T-helper 2 cell treated with Interferon-gamma antibody and Interleukin-4, amounts not matched to agents 5 μg/mL and 100 μg/mL, for 36 hours (primary cell): ENCODE measurements around the gene HOXA6.
A peak's percentile ranks its signal among the peaks of the same experiment; 100 is the strongest.

Experiments used
- DNase-seq: peaks from one replicate; pipeline ENCODE4 v3.0.0; 2021; ENCODE audit warnings: low spot score
- H3K27ac Mint-ChIP-seq: one replicate; pipeline ENCODE4 v1.8.0; 2021; ENCODE audit warnings: mild to moderate bottlenecking, mixed read lengths
- H3K27me3 Mint-ChIP-seq: one replicate; pipeline ENCODE4 v1.8.0; 2021; ENCODE audit warnings: low read depth, mixed read lengths
- H3K36me3 Mint-ChIP-seq: one replicate; pipeline ENCODE4 v1.8.0; 2021; ENCODE audit warnings: low read depth, mixed read lengths
- H3K4me1 Mint-ChIP-seq: one replicate; pipeline ENCODE4 v1.8.0; 2021; ENCODE audit warnings: low read depth, mixed read lengths
- H3K4me3 Mint-ChIP-seq: one replicate; pipeline ENCODE4 v1.8.0; 2022; ENCODE audit warnings: mild to moderate bottlenecking, moderate library complexity, mixed read lengths
- H3K9me3 Mint-ChIP-seq: one replicate; pipeline ENCODE4 v1.8.0; 2021; ENCODE audit warnings: mixed read lengths

The HOXA6 gene

DNA sequence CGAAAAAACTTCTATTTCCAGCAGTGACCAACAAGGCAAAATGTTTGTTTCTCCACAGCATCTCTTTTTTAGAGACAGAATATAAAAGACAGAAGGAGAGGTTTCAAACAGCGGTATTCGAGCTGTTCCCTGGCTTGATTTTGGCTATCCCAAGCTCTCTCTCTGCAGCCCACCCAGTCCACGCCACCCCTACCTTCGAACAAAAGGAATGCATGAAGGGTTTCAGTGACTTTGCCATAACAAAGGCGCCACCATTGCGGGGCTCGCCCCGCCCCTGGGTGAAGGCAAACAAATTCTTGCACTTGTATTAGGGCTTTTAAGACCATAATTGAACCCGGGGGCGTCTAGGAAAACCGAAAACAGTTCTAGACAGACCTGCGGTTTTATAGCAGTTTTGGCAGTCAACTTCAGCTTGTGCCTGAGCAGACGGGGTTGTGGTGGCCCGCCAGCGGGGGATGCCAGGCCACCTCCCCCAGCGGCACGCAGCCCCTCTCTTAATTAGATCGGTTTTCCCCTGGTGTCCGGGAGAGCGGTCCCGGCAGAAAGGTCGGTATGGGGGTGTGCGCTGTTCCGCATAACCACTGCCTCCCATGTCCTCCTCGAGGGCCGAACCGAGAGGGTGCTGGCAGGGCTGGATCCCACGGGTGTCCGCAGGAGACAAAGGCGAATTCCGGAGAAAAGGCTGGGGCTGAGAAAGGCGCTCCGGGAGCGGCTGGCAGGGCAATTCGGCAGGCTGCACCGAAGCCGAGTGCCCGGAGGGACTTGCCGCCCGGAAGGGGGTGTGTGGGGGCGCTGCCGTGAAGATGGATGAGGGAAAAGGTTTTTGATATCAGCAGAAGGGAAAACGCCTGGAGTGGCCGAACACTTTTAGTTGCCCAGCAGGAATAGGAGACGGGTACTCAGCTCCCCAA is 40.2 kb upstream of the HOXA6 start:
- Mint-ChIP-seq H3K36me3 (peaks cover 8% of the 10 kb centered on the region), H3K27me3 (peaks cover 94% of the 10 kb centered on the region), H3K27ac (no peak overlapping the region), H3K4me1 (peaks cover 24% of the 10 kb centered on the region), H3K4me3 (peak overlapping the region; percentile 66), H3K9me3 (peaks cover 3% of the 10 kb centered on the region)
- DNase-seq: no peak

DNA sequence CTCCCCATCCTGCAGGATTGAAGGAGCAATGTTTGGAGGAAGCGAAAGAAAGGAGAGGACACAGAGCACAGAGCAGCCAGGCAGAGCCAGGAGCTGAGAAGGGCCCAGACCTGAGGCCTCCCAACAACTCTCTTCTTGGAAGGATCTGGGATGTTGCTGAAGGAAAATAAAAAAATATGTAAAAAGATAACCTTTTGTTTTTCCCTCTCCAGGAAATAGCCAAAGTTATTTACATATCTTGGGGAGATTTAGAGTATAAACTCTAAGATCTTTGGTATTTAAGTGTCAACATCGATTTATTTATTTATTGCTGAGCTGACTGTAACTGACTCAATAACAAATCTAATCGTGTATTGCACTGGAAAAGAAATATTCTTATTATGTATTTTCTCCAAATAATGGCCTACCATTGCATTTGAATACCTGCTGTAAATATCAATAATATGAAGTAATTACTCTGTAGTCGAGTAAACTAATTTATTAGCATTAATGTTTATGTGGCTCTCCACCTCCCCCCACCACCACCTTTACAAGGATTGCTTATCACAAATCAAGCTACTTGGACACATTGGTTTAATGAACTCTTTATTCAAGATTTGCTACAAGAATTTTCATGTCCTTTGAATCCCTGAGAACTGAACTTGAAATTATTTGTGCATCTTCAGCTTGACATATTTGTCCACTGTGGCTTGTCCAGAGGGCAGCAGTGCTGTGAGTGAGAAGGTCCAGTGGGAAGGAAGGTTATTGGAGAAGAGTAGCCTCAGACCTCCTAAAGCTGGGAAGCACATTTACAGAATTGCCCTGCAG is 39.3 kb upstream of the HOXA6 start:
- DNase-seq: no peak
- peaks cover 24% of the 10 kb centered on the region for H3K4me1 Mint-ChIP-seq
- H3K27me3 Mint-ChIP-seq: peaks cover 96% of the 10 kb centered on the region
- peak overlapping the region; percentile 3 for H3K4me3 Mint-ChIP-seq
- peaks cover 9% of the 10 kb centered on the region for H3K36me3 Mint-ChIP-seq
- no peak overlapping the region for H3K27ac Mint-ChIP-seq
- peaks cover 3% of the 10 kb centered on the region for H3K9me3 Mint-ChIP-seq

DNA sequence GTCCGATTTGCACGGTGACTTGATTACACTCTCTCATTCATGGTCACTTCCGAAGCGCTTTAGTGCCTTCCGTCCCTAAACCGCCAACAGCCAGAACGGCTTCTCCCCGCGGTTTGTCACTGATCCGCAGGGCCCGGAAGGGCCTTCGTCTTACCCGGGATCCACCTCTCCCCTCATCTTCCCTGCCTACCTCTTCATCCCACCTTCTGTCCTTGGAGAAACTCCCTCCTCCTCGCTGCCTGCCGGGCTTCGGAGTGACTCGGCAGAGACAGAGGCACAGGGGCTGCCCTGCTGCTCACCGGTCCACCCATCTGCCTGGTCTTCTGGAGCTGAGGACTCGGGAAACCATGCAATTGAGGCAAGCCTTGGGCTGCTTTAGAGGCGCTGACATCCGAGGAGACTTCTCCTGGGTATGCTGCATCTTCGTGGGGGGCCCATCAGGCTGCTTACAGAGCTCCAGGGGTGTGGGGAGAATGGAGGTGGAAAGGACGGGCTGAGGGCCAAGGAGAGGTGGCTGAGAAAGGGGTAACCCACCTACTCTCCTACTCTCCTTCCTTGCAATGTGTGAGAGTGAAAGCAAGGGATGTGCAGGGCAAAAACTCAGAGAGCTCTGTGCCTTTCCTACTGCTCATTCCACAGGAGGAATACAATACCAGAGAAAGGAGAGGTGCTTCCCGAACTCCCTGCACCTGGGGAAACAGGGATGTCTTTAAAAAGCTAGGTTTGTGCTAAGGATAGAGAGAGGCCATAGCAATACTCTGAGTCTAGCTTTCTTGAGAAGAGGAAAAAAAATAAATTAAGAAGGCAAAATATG is 38.5 kb upstream of the HOXA6 start:
- peaks cover 3% of the 10 kb centered on the region for H3K9me3 Mint-ChIP-seq
- H3K27me3 Mint-ChIP-seq: peaks cover 95% of the 10 kb centered on the region
- DNase-seq: no peak
- H3K4me3 Mint-ChIP-seq: peak overlapping the region; percentile 69
- H3K27ac Mint-ChIP-seq: peak overlapping the region; percentile 75
- H3K4me1 Mint-ChIP-seq: peaks cover 24% of the 10 kb centered on the region
- H3K36me3 Mint-ChIP-seq: peaks cover 9% of the 10 kb centered on the region

DNA sequence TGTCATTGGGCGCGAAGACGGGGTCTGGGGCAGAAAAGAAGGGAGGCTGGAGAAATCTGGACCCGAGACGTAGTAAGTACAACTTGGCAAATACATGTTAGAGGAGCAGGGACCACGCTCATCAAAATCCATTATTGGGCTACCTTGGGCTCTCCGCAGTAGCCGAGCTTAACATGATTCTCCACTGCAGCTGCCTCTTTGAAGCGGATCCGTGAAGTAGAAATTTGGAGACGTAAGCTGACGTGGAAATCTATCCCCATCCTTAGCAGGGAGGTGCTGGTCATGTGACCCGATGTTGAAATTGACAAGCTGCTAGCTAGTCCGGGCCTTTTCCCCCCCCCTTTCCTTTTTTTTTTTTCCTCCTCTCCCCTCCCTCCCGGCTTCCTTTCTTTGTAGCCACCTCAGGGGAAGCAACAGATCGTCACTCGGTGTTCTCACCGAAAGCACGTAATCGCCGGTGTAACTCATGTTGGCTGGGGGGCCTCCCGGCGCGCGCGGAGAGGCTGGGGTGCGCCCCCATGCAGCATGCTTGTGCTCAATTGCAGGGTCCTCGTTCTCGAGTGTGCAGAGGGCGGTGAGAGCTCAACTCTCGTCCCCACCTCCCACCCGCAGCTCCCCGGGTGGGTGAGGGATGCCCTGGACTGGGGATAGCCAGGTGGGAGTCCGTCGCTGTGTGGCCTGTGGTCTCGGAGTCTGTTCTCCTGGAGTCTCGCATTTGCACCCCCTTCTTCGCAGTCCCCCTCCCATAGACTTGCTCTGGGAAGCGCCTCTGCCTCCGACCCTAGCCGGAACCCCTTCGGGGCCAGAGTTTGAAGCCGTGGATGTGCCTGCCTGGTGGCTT is 37.7 kb upstream of the HOXA6 start, which contains the start of gene HOXA11:
Gene HOXA11, minus strand, starts transcription at position 220 of the 841 bp plus-strand sequence. Its CDS starts 88 bp downstream, at position 132.
- Mint-ChIP-seq H3K9me3 (peaks cover 3% of the 10 kb centered on the region), H3K27me3 (peaks cover 89% of the 10 kb centered on the region), H3K4me1 (peaks cover 24% of the 10 kb centered on the region), H3K36me3 (peaks cover 9% of the 10 kb centered on the region), H3K27ac (peak within 1 kb of the TSS; percentile 75), H3K4me3 (peak within 1 kb of the TSS; percentile 69)
- DNase-seq: no peak

DNA sequence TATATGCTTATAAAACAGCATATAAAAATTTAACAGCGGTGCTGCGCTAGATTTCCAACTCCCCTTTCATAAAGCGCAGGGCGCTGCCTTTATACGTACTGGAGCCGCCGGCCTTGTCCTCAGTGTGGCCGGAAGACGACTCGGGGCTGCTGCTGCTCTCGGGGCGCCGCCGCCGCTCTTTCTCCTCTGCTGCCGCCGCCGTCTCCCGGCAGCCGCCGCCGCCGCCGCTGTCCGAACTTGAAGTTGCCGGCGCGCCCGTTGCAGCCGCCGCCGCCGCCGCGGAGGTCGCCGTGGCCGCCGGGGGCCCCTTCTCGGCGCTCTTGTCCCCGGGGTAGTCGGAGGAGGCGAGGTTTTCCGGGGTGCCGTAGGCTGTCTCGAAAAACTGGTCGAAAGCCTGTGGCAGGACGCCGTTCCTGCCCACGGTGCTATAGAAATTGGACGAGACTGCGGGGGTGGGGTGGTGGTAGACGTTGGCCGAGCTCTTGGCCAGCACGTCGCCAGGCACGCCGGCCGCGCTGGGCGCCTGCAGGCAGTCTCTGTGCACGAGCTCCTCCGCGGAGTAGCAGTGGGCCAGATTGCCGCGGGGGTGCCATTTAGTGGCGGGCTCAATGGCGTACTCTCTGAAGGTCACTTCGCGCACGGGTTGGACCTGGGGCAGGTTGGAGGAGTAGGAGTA is 36.9 kb upstream of the HOXA6 start:
- H3K4me3 Mint-ChIP-seq: peak overlapping the region; percentile 55
- peak overlapping the region; percentile 74 for H3K27ac Mint-ChIP-seq
- peaks cover 28% of the 10 kb centered on the region for H3K4me1 Mint-ChIP-seq
- H3K36me3 Mint-ChIP-seq: peaks cover 9% of the 10 kb centered on the region
- H3K9me3 Mint-ChIP-seq: peaks cover 3% of the 10 kb centered on the region
- DNase-seq: no peak
- peaks cover 88% of the 10 kb centered on the region for H3K27me3 Mint-ChIP-seq

DNA sequence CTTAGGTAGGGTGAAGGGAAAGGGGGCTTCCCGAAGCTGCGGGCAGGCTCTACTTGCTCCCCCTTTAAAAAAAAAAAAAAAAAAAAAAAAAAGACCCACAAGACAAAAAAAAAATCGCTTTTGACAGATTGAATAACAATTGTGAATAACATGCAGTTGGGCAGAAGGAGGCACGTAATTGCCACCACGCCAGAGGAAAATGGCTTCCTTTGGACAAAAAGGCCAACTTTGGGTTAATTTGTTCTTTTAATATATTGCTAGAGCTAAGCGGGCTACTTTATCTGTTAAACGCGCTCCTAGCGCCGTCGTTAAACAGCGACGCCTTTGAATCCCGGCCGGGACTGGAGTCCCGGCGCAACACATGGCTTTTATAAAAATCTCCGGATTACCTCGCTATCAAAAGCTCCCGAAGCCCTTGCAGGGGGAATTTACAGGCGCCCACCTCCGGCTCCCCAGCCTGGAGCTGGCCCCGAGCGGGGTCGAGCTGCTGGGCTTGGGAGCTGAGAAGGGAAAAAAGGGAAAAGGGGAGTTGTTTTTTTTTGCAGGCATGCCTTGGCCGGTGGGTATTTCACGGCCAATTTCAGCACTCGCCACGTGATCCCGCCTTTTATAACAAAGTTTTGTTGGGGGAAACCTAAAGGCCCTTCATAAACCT is 36.2 kb upstream of the HOXA6 start:
- Mint-ChIP-seq H3K4me3 (peak overlapping the region; percentile 5), H3K27ac (peak overlapping the region; percentile 63)
- DNase-seq: no peak

DNA sequence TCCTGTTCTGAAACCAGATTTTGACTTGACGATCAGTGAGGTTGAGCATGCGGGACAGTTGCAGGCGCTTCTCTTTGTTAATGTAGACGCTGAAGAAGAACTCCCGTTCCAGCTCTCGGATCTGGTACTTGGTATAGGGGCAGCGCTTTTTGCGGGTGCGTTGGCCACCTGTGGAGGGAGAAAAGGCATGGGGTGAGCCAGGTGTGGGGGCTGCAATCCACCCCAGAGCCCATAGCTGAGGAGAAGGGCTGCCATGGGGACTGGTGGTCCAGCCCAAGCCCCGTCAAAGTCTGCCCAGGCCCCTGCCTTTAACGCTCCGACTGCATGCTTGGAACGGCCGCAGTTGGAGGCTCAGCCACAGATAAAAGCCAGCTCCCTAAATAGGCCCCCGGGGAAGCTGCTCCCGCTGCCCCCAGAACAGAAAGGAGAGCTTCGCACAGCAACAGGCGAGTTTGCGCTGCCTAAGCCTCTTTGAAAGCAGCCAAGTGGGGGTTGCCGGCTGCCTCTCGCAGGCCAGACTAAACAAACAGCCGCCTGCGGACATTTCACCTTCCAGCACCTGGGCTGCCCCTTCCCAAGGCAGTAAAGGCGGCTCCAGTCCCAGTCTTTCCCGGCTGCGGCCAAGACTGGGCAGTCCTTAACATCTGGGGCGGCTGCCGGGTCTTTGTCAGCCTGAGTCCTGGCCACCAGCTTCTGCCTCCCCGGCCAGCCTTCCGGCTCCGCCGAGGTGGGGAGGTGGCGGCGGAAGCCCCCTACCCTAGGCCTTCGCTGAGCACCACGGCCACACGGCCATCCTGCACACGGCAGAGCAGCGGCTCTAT is 35.5 kb upstream of the HOXA6 start:
- no peak overlapping the region for H3K27ac Mint-ChIP-seq
- DNase-seq: no peak
- H3K9me3 Mint-ChIP-seq: peaks cover 3% of the 10 kb centered on the region
- no peak overlapping the region for H3K4me3 Mint-ChIP-seq
- peaks cover 3% of the 10 kb centered on the region for H3K36me3 Mint-ChIP-seq
- peaks cover 86% of the 10 kb centered on the region for H3K27me3 Mint-ChIP-seq
- peaks cover 23% of the 10 kb centered on the region for H3K4me1 Mint-ChIP-seq

More for the DNA sequence above, 36.2 kb upstream of the HOXA6 start:
- Mint-ChIP-seq H3K4me1 (peaks cover 30% of the 10 kb centered on the region), H3K27me3 (peaks cover 87% of the 10 kb centered on the region), H3K36me3 (peaks cover 9% of the 10 kb centered on the region), H3K9me3 (peaks cover 3% of the 10 kb centered on the region)

DNA sequence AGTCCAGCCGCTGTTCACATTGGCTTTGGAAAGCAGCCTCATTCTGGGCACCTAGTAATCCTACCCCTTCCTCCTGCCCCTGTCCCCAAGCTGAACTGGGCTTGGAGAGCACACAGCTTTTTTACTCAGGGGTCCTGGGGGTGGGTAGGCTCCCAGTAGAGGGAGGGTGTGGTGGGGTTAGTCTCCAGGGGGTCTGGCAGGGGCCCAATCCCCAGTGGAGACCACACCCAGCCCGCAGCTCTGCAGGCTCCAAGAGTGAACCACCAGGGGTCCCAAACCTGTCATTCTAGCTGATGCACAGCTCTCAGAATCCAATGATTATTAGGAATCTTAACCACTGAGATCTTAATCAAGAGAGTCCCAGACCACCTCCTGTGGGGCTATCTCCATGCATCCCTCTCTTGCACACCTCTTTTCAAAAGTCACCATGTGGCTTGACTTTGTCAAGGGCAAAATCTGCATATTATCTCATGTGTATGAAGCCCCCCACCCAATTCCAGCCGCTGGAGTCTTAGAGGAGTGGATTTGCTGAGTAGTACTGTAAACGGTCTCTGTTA is 34.8 kb upstream of the HOXA6 start:
- Mint-ChIP-seq H3K27ac (no peak overlapping the region), H3K9me3 (peaks cover 3% of the 10 kb centered on the region), H3K36me3 (peaks cover 2% of the 10 kb centered on the region), H3K4me3 (no peak overlapping the region), H3K27me3 (peaks cover 86% of the 10 kb centered on the region), H3K4me1 (peaks cover 20% of the 10 kb centered on the region)
- no peak for DNase-seq

DNA sequence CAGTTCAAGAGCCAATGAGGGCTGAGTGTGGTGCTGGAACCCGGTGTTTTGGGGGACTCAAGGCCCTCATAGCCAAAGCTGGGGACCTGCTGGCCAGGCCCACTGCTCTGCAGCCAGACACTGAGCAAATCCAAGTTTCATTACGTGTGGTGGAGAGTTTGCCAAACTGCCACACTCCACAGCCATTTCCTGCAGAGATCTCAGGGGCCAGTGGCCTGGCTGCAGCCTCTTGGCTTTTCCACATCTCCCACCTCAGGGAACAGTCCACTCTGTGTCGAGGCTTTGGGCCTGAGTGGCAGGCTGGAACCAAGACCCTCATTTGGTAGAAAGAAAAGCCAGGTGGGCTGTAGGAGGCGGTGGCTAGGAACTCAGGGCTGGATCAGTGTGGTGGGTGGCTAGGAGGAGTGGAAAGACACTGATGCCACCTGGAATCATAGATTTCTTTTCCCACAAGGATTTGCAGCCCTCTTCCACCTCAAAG is 34.3 kb upstream of the HOXA6 start:
- Mint-ChIP-seq H3K27ac (no peak overlapping the region), H3K4me3 (no peak overlapping the region)
- no peak for DNase-seq

DNA sequence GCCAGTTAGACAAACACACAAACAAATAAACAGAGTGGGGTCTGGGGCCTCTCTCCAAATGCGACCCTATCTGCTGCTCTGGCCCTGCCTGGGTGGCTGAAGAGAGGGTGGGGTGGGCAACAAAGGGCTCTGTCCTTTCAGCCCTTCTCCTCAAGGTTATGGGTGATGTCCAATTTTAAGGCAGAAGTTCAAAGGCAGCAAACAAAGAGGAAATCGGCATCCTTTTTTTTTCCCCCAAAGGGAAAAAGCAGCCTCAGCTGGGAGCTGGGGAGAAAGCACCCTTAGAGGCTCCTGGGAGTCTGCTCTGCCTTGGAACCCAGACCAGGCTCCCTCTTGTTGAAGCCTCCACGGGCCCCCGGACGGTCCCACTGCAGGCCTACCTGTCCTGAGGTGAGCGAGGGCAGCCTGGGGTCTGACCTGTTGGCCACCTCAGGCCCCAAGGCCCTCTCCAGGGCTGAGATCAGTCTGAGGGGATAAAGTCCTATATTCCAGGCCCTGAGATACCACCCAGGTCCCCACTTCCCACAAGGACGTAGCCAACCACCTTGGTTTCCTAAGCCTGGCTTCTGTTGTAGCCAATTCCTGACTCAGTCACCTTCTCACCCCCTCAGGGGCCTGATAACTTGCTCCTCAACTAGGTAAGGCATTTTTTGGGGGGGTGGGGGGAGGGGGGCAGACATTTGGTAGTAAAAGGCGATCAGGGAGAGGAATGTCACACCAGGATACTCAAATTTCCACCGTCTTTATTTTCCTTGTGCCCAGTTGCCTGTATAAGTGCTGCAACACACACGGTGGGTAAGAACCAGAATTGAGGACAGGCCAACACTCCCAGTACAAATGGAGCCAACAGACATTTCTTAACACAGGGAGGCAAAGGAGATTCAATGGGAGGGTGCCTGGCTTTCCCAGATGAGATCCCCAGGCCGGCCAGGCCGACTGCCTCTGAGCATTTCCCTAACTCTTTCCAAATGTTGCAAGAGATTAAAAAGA is 33.2 kb upstream of the HOXA6 start:
- Mint-ChIP-seq H3K27me3 (peaks cover 77% of the 10 kb centered on the region), H3K27ac (no peak overlapping the region), H3K4me3 (no peak overlapping the region), H3K4me1 (peaks cover 16% of the 10 kb centered on the region), H3K9me3 (peaks cover under 1% of the 10 kb centered on the region), H3K36me3 (peaks cover 2% of the 10 kb centered on the region)
- no peak for DNase-seq

More for the DNA sequence above, 34.3 kb upstream of the HOXA6 start:
- H3K4me1 Mint-ChIP-seq: peaks cover 19% of the 10 kb centered on the region
- peaks cover 81% of the 10 kb centered on the region for H3K27me3 Mint-ChIP-seq
- peaks cover 2% of the 10 kb centered on the region for H3K36me3 Mint-ChIP-seq
- H3K9me3 Mint-ChIP-seq: peaks cover 3% of the 10 kb centered on the region
